Brain microvascular endothelial cell (primary cell): ENCODE results near the gene CSRNP3.
A peak's percentile ranks its signal among the peaks of the same experiment; 100 is the strongest.

Experiments
- DNase-seq: peaks from one replicate; pipeline ENCODE4 v3.0.0-alpha.2; 2020
- H3K27ac ChIP-seq: fragments of 250-450 bp; sonication (Bioruptor Pico); 2 replicates; pipeline ENCODE4 v1.5.1; 2020; ENCODE audit warnings: mild to moderate bottlenecking, moderate library complexity
- H3K27me3 ChIP-seq: fragments of 250-450 bp; sonication (Bioruptor Pico); replicated peaks from 2 replicates; pipeline ENCODE4 v1.5.1; 2020; ENCODE audit warnings: mild to moderate bottlenecking
- H3K36me3 ChIP-seq: fragments of 250-450 bp; sonication (Bioruptor Pico); replicated peaks from 2 replicates; pipeline ENCODE4 v1.5.1; 2020; ENCODE audit warnings: mild to moderate bottlenecking
- H3K4me3 ChIP-seq: 2 replicates; pipeline ENCODE4 v1.5.1; 2011; ENCODE audit warnings: low read depth, mild to moderate bottlenecking, control low read depth, low read length, moderate library complexity
- in situ Hi-C: cut with HindIII; loops from 2 replicates; pipeline ENCODE4 v1.10.0; 2017; ENCODE audit warnings: low sequenced_read_pairs, low pct_ligation_motif_present
- TF ChIP-seq, protein P1 (sequence below): IDR thresholded peaks from 2 replicates; pipeline ENCODE4 v1.5.1; 2011; ENCODE audit warnings: low read depth, mild to moderate bottlenecking, moderate library complexity, low read length, control low read depth, inconsistent platforms; ENCODE audit errors: missing control alignments

CSRNP3 gene

DNA sequence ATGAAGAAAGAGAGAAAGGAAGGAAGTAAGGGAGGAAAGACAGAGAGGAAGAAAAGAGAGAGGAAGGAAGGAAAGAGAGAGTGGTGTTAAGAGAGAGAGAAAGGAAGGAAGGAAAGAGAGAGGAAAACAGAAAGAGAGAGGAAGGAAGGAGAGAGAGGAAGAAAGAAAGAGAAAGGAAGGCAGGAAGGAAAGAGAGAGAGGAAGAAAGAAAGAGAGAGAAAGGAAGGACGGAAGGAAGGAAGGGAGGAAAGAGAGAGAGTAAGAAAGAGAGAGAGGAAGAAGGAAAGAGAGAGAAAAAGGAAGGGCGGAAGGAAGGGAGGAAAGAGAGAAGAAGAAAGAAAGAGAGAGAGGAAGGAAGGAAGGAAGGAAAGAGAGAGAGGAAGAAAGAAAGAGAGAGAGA is 197.1 kb downstream of the CSRNP3 start:
- in situ Hi-C loops: no loop called here

DNA sequence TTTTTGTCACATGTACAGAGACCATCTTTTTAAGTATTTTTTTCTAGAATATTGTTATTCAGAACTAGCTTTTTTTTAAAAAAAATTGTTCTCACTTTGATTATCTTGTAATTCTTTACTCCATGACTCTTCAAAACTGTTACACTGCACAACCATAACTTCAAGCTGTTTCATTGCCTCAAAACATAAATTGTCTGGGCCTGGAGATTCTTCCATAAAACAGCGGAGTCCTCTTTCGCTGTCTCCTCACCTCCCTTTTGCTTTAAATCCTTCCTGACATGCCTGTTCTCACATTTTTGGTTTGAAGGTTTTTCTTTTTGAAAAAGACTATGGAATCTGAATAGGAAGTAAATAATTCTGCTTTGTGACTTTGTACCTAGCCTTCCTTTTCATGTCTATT is 197.9 kb downstream of the CSRNP3 start:
- Histone ChIP-seq H3K27ac (no peak overlapping the region), H3K4me3 (no peak overlapping the region), H3K27me3 (no peaks in the 10 kb centered on the region), H3K36me3 (no peaks in the 10 kb centered on the region)
- in situ Hi-C loops: no loop called here
- TF ChIP-seq, protein P1, sequence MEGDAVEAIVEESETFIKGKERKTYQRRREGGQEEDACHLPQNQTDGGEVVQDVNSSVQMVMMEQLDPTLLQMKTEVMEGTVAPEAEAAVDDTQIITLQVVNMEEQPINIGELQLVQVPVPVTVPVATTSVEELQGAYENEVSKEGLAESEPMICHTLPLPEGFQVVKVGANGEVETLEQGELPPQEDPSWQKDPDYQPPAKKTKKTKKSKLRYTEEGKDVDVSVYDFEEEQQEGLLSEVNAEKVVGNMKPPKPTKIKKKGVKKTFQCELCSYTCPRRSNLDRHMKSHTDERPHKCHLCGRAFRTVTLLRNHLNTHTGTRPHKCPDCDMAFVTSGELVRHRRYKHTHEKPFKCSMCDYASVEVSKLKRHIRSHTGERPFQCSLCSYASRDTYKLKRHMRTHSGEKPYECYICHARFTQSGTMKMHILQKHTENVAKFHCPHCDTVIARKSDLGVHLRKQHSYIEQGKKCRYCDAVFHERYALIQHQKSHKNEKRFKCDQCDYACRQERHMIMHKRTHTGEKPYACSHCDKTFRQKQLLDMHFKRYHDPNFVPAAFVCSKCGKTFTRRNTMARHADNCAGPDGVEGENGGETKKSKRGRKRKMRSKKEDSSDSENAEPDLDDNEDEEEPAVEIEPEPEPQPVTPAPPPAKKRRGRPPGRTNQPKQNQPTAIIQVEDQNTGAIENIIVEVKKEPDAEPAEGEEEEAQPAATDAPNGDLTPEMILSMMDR: no peak
- no peak for DNase-seq

More for the DNA sequence above, 197.1 kb downstream of the CSRNP3 start:
- DNase-seq: no peak
- no peak overlapping the region for H3K4me3 ChIP-seq
- H3K36me3 ChIP-seq: no peaks in the 10 kb centered on the region
- no peak overlapping the region for H3K27ac ChIP-seq
- TF ChIP-seq, protein P1: no peak
- H3K27me3 ChIP-seq: no peaks in the 10 kb centered on the region

DNA sequence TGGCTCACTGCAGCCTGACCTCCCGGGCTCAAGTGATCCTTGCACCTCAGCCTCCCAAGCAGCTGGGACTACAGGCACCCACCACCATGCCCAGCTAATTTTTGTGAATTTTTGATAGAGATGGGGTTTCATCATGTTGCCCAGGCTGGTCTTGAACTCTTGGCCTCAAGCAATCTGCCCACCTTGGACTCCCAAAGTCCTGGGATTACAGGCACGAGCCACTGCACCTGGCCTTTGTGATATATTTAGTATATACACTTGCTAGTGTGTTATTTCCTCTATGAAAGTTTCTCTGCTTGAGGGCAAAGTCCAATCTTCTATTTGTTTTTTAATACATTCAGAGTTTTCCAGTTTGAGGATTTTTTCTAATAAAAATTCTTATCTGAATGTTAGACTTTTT is 205.3 kb downstream of the CSRNP3 start:
- in situ Hi-C loops: no loop called here
- TF ChIP-seq, protein P1: no peak
- H3K4me3 ChIP-seq: no peak overlapping the region

DNA sequence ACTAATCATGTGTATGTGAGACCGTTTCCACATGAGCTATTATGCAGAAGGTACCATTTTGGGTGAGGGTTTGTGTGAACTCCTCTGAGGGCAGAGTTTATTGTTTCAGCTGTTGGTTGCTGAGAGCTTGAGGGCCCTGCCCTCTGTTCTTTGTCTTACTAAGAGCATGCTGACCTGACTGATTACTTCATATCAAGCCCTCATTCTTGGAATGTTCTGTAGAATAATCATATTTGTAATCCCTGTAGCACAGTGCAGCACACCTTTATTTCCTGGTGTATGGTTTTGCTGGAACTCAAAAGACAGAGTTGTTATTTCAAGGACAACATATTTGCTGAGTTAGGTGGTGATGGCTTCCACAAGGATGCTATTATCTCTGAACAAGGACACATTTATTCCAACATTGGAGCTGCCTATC is 206.1 kb downstream of the CSRNP3 start:
- H3K4me3 ChIP-seq: no peak overlapping the region
- TF ChIP-seq, protein P1: no peak
- H3K36me3 ChIP-seq: no peaks in the 10 kb centered on the region
- DNase-seq: peak; percentile 2
- no peaks in the 10 kb centered on the region for H3K27me3 ChIP-seq
- in situ Hi-C loops: no loop called here
- H3K27ac ChIP-seq: no peak overlapping the region

More for the DNA sequence above, 205.3 kb downstream of the CSRNP3 start:
- H3K36me3 ChIP-seq: no peaks in the 10 kb centered on the region
- H3K27me3 ChIP-seq: no peaks in the 10 kb centered on the region
- H3K27ac ChIP-seq: no peak overlapping the region
- DNase-seq: no peak

DNA sequence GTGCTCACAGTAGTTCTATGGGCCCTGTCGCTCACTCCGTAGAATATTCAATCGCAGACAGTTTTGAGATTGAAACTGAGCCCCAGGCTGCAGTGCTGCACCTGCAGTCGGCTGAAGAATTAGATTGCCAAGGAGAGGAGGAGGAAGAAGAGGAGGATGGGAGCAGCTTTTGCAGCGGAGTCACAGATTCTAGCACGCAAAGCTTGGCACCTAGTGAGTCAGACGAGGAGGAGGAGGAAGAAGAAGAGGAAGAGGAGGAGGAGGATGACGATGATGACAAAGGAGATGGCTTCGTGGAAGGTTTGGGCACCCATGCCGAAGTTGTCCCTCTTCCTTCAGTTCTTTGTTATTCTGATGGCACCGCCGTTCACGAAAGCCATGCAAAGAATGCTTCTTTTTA is 209.4 kb downstream of the CSRNP3 start:
- H3K27me3 ChIP-seq: no peaks in the 10 kb centered on the region
- H3K4me3 ChIP-seq: no peak overlapping the region
- H3K36me3 ChIP-seq: no peaks in the 10 kb centered on the region
- in situ Hi-C loops: no loop called here
- TF ChIP-seq, protein P1: no peak
- no peak for DNase-seq
- H3K27ac ChIP-seq: no peak overlapping the region

DNA sequence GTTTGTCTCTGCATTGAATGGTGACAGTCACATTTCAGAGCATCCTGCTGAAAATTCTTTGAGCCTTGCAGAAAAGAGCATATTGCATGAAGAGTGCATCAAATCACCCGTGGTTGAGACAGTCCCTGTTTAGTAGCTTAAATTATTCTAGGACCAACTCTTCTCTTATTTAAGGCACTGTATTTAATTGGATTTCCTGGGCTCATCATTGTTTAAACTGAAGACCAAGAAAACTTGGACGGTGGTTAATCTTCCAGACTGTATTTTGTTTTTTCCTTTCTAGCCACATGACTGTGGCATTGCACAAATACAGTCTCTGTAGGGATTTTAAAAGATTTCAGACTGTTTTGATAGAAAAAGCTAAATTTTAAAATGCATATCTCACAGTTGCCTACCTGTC is 210.1 kb downstream of the CSRNP3 start:
- DNase-seq: no peak
- in situ Hi-C loops: no loop called here
- no peak overlapping the region for H3K4me3 ChIP-seq
- no peaks in the 10 kb centered on the region for H3K27me3 ChIP-seq
- H3K36me3 ChIP-seq: no peaks in the 10 kb centered on the region
- no peak overlapping the region for H3K27ac ChIP-seq
- TF ChIP-seq, protein P1: no peak
